Activated CD4-positive, alpha-beta T cell treated with anti-CD3 and anti-CD28 coated beads, Interleukin-2, amount 50 U/mL, for 16 hours (primary cell): Measurements from ENCODE around the gene SATB1.
A peak's percentile ranks its signal among the peaks of the same experiment; 100 is the strongest.
"Not testable (repeated sequence)": the region's sequence is repeated elsewhere in the genome, so short reads cannot be mapped to it uniquely, and the experiment has no call there.

Source experiments
- DNase-seq: peaks from one replicate; pipeline ENCODE4 v3.0.0-alpha.2; 2020

Gene SATB1

GRCh38 chr3:18424729-18425640 is at the start of gene SATB1:
TSS of gene SATB1 (minus strand) at chr3:18425339. CDS start at chr3:18420967, 4,372 bp downstream.
- peak; percentile 54 for DNase-seq

- no peak for DNase-seq
Measured at GRCh38 chr3:18474202-18474601, 49.1 kb upstream of the SATB1 start.

DNA sequence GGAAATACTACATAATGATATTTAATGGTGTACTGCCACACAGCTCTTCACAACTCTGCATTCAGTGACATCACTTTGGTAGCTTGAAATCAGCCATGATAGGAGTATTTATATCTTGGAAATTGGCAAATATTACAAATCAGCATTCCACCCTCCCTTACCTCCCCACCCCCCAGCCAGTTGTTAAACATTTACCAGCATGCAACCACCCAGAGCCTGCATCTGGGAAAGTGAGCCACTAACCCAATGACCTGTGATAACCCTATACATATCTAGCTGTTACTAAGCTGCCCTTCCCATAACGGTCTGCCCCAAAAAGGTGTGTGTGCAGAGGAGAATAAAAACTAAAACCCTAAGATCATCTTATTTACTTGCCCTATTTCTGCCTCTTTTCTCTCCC is 44.6 kb upstream of the SATB1 start:
- no peak for DNase-seq

DNA sequence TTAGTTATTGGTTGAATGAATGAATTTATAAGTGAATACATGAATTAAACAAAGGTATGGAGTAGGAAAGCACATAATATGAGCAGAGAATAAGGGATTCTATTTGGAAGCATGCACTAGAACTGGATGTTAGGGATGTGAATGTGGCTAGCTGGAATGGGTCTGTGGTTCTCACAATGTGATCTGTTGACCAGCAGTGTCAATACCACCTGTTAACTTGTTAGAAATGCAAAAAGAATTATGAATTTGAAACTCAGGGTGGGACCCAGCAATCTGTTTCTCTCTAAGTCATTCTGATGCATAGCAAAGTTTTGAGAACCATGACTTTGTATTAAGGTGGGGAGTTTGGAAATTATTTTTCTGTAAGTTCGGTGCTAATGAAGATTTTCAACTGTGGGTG is 41.0 kb upstream of the SATB1 start:
- no peak for DNase-seq

- DNase-seq, result no peak
Measured at GRCh38 chr3:18454766-18455165, 29.6 kb upstream of the SATB1 start.

GRCh38 chr3:18449618-18450017 is 24.5 kb upstream of the SATB1 start:
- not testable (repeated sequence) for DNase-seq

GRCh38 chr3:18447720-18448119 is 22.6 kb upstream of the SATB1 start:
- no peak for DNase-seq

GRCh38 chr3:18446149-18446825 is 21.1 kb upstream of the SATB1 start:
- no peak for DNase-seq

- peak; percentile 72 for DNase-seq
Measured at GRCh38 chr3:18445401-18446148, 20.4 kb upstream of the SATB1 start.

- DNase-seq, result peak; percentile 86
Measured at GRCh38 chr3:18444595-18445400, 19.7 kb upstream of the SATB1 start.

DNA sequence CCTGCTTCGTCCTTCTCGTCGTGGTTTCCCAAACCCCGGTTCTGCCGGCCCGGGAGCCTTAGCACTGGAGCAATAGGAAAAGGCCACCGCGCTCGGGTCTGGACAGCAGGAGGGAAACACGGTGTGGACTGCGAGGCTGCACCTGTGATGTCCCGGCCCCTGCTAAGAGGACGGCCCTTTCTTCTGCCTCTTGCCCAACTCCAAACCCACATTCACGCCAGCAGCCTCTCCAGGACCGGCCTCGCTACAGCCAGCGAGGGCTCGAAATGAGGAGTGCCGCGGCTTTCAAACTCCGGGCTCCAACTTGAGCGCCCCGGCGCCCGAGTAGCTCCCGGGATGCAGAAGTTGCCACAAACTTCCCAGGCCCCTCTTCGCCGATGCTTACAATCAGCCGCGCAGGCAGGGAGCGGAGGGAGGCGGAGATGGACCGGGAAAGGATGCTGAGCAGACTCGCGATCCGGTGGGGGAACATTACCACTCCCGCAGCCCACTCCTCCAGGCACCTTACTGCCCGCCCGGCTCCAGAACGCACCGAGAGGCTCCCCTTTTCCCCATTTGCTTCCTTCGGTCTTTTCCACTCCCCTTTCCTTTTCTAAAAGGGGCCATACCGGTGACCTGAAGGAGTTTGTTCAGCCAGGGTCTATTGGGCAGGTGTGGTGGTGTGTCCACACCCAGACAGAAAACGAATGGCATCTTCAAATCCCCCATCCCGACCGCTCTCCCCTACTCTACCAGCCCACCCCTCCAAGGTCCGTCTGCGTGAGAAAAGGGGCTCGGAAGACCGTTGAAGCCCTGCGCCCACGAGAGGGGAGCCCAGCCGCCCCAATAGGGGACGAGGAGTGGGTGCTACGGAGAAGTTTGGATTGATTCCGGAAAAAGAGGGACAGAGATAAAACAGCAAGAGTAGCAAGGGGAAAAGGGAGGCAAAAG is 18.8 kb upstream of the SATB1 start:
- DNase-seq, result no peak

DNA sequence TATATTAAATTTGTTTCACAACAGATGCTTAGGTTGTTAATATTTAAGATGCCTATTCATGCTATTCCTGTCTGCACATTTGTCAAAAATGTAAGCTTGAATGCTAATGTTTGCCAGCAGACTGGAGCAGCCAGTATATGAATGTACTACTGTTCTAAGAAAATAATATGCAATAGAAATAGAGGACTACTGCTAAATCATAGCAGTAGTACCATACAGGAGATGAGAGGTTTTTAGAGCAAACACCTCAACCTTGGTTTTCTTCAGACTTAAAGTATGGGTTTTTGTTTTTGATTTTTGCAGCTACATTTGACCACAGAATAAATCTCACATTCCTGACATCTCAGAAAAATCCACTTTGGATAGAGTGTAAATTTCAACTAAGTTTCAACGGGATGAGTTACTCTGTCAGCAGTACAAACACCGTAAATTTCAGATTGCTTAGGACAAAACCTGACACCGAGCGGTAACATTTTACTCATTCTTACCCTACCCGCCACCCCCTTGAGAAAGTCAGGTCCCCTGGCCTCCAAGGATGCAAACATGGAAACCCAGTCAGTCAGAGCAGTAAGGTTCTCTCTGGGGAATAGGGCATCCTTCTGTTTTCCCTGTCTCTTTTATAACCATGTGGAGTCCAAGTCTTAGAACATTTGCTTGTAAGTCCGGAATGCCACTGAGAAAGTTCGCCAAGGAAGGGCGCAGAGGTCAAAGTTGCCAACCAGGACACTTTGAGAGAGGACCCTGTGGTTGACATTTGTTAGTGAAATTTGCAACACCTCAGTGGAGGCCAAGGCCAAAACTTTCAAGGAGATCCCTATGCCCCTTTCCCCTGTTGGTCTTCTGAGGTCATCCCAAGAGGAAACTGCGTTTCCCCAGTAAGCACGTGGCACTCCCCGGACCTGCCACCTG is 17.9 kb upstream of the SATB1 start:
- DNase-seq, result peak; percentile 65

- DNase-seq, result no peak
Measured at GRCh38 chr3:18441551-18441950, 16.4 kb upstream of the SATB1 start.

GRCh38 chr3:18440066-18440722 is 15.1 kb upstream of the SATB1 start:
- no peak for DNase-seq

DNA sequence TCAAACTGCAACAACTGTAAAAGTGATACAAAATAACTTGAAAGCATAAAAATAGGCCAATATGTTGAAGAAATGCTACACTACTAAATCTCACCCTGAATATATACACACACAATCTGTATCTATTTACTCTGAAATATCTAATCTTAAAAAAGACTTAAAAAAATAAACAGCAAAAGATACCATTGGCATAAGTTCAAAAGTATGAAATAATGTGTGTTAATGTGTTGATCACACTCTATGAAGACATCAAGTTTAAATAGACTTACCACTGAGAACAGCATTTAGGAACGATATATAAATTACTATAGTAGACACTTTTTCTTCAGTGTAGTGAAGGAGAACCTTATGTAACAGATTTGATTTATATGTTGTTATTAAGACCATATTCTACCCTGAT is 14.1 kb upstream of the SATB1 start:
- DNase-seq, result no peak

DNA sequence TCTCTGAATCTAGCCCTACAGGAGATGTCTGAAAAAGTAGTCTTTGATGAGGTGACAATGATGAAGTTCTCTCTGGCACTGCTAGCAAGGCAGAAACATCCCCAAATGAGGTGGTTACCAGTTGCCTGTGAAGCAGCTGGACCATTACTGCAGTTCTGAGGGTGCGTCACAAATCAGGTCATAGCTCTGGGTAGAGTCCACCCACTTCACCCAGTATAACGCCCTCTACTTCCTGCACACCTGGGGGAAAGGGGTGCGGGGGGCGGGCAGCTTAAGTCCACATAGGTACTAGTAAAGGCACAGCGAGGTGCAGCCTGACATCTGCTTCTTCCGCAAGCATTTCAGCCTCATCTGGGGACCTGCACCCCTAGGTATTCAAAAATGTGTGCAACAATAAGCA is 13.4 kb upstream of the SATB1 start:
- peak; percentile 69 for DNase-seq

- DNase-seq, result no peak
Measured at GRCh38 chr3:18436213-18436612, 11.1 kb upstream of the SATB1 start.

DNA sequence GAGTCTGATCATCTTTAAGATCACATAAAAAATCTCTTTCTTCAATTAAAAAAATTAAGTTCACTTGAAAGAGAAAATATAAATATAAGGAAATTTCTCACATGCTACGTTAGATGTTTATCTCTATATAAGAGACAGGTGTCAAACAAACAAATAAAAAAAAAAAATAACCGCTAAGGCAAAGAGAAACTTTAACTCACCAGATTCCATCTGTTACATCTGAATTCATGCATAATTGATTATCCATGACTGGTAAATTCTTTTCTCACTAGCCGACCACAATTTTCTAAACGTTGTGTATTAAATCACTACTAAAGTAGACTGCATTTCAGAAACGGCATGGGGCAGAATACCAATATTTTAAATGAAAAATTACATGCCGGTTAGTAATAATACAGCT is 9.6 kb upstream of the SATB1 start:
- no peak for DNase-seq

- DNase-seq, result no peak
Measured at GRCh38 chr3:18432752-18433151, 7.6 kb upstream of the SATB1 start.

DNA sequence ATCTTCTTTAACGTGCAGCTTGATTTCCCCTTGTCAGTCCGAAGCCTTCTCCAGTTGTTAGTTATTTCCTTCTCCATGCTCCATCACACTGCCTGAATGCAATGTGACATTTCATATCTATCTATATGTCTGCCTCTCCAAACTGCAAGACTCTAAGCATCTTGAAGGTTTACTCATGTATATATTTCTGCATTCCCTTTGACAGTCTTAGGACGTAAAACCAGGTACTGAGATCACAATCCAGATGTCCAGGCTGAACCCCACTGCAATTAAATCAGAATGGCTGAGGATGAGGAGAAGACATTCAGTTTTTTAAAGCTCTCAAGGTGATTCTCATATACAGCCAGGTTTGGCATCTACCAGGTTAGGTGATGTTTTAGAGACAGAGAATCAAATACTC is 6.1 kb upstream of the SATB1 start:
- no peak for DNase-seq
